Spinal cord (tissue), 10 donors: ENCODE measurements around the gene LPCAT1. TPM values are rescaled to one million over a fixed set of nuclear protein-coding genes. Genes with fewer than 3 reads are reported as not detected.
"Not testable (repeated sequence)": the region's sequence is repeated elsewhere in the genome, so short reads cannot be mapped to it uniquely, and the experiment has no call there.

Experiments used
- DNase-seq, 6 donors: peaks; one replicate each; pipeline versions ENCODE4 v3.0.0 to v3.0.0-alpha.2; 2013 to 2015; ENCODE audit warnings: low spot score in 6 of 6, low read depth in 4 of 6
- H3K27ac ChIP-seq: one replicate; pipeline ENCODE4 v1.5.1; 2013; ENCODE audit warnings: low read depth, low read length, control low read depth
- H3K27me3 ChIP-seq: one replicate; pipeline ENCODE4 v1.6.1; 2013; ENCODE audit warnings: low read length; ENCODE audit not compliant: control insufficient read depth, insufficient read depth
- H3K36me3 ChIP-seq: one replicate; pipeline ENCODE4 v1.6.1; 2013; ENCODE audit warnings: low read length; ENCODE audit not compliant: control insufficient read depth, insufficient read depth
- H3K4me1 ChIP-seq: one replicate; pipeline ENCODE4 v1.6.1; 2013; ENCODE audit warnings: low read length; ENCODE audit not compliant: control insufficient read depth, insufficient read depth
- H3K4me3 ChIP-seq: one replicate; pipeline ENCODE4 v1.5.1; 2013; ENCODE audit warnings: low read depth, low read length, control low read depth
- H3K9me3 ChIP-seq: one replicate; pipeline ENCODE4 v1.6.1; 2013; ENCODE audit warnings: low read length; ENCODE audit not compliant: control insufficient read depth, insufficient read depth
- WGBS: methylation state at CpG from one replicate; pipeline ENCODE4 v1.1.5; 2013; ENCODE audit warnings: missing lambda C conversion rate; ENCODE audit not compliant: insufficient coverage; 5-methylcytosine and 5-hydroxymethylcytosine counted together
- polyA plus RNA-seq, 2 donors: library from polyadenylated mRNA; unstranded; fragments of 120-200 nt; gene quantifications; one replicate each; pipeline ENCODE4 v1.2.1, GENCODE V29; 2013; ENCODE audit not compliant: insufficient read length in 2 of 2
- total RNA-seq, 2 donors: library from RNA; depleted of rRNA in 1 of 2; stranded (reverse); fragments of 120-200 nt in 1 of 2; fragments of >200 nt in 1 of 2; gene quantifications; one replicate each; pipeline versions ENCODE4 v1.2.3 to v1.2.4, GENCODE V29; 2013 to 2014
- donor health status: healthy.

The LPCAT1 gene
- total and polyA plus RNA-seq, 4 donors = 54.3 to 144 (median 112) TPM

DNA sequence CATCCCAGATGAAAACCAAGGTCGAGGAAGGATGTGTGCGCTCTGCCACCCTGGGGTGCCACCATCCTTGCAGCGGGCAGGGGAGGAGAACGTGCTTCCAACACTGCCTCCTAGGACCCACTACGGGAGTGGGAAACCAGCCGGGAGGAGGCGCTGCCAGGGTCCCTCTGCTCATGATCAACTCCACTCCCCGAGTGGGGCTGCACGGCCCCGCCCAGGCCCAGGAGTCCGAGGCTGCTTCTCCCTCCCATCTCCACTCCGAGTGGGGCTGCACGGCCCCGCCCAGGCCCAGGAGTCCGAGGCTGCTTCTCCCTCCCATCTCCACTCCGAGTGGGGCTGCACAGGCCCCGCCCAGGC, 48.2 kb downstream of the LPCAT1 start:
- H3K36me3 ChIP-seq = peaks cover 90% of the 10 kb centered on the region
- H3K9me3 ChIP-seq, DNase-seq, H3K4me1 ChIP-seq, H3K27ac ChIP-seq, H3K4me3 ChIP-seq, H3K27me3 ChIP-seq: not testable (repeated sequence)
- 98% methylated on average over 10 of the region's 17 CpGs for WGBS

DNA sequence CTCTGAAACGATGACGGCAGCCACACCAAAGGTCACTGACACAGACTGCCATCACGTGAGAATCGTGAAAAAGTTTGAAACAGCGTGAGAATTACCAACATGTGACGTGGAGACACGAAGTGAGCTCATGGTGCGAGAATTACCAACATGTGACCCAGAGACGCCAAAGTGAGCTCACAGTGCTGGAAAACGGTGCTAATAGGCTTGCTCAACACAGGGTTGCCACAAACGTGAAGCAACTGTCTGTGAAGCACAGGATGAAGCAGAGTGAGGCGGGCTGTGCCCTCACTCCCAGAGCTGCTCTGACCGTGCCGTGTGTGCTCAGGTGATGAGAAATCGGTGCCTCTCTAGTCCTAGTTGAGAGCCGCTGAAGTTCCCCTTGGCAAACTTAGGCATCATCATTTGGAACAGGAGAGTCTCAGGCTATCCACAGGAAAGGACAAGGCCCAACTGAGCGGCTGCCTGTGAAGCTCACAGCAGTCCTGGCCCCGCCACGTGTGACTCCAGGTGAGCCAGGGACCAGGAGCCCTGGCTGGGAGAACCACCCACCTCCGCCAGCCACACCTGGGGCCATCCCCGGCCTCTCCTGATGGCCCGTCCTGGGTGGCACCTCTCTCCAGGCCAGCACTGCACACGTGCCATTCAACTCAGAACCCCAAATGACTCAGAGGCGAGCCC, 48.8 kb downstream of the LPCAT1 start:
- Histone ChIP-seq H3K4me1 (peaks cover 5% of the 10 kb centered on the region), H3K27ac (no peak overlapping the region), H3K4me3 (no peak overlapping the region), H3K9me3 (no peaks in the 10 kb centered on the region), H3K36me3 (peaks cover 90% of the 10 kb centered on the region), H3K27me3 (no peaks in the 10 kb centered on the region)
- 95% methylated on average over 24 of the region's 24 CpGs for WGBS
- no peak for DNase-seq

DNA sequence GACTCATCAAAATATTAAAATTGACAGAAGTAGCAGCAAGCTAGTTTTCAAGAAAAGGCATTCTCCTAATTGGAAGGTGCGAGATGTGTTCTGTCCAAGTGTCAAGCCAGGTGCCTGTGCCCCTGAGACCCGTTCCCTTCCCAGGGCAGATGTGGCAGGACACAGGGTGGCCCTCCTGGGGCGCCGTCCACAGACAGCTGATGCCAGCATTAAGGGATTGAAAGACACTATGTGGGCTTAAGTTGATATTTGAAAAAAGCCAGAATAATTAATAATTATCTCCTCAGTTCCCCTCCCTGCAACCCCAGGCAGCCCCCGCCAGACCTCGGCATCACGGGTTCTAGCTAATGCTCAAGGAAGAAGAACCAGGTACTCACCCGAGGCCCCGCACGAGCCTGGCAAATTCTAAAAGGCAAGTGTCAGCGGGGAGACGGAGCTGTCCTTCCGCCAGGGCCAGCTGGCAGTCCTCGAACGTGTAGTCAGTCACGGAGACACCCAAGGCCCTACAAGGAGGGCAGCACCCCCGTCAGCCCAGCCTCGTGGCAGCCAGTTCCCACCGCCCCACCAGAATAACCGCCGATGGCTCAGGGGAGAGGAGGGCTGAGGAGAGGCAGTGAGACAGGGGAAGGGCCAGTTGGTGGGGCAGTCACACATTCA, 49.4 kb downstream of the LPCAT1 start:
- Histone ChIP-seq H3K27me3 (no peaks in the 10 kb centered on the region), H3K9me3 (no peaks in the 10 kb centered on the region), H3K4me3 (no peak overlapping the region), H3K4me1 (no peaks in the 10 kb centered on the region), H3K27ac (no peak overlapping the region), H3K36me3 (peaks cover 91% of the 10 kb centered on the region)
- WGBS = 89% methylated on average over 19 of the region's 21 CpGs
- DNase-seq = no peak

DNA sequence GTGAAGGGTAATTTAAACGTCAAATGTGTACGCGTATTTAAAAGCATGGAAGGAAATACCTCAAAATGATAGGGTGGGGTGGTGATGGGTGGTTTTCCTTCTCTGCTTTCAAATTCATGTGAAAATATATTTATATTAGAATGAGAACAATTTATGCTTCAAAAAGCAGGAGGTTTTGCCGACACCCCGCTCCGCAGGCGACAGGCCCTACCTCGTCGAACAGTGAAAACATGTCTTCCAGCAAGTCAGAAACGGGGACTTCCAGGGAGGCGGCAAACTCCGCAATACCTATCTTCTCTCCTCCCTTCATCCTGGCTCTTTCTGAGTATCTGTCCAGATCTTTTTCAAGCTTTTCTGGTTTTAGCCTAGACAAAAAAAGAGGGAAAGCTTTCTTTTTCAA, 50.0 kb downstream of the LPCAT1 start:
- no peak for DNase-seq
- H3K4me1 ChIP-seq = no peaks in the 10 kb centered on the region
- peaks cover 91% of the 10 kb centered on the region for H3K36me3 ChIP-seq
- WGBS = 93% methylated on average over 9 of the region's 12 CpGs
- no peak overlapping the region for H3K4me3 ChIP-seq
- no peaks in the 10 kb centered on the region for H3K27me3 ChIP-seq
- H3K27ac ChIP-seq = no peak overlapping the region
- no peaks in the 10 kb centered on the region for H3K9me3 ChIP-seq

DNA sequence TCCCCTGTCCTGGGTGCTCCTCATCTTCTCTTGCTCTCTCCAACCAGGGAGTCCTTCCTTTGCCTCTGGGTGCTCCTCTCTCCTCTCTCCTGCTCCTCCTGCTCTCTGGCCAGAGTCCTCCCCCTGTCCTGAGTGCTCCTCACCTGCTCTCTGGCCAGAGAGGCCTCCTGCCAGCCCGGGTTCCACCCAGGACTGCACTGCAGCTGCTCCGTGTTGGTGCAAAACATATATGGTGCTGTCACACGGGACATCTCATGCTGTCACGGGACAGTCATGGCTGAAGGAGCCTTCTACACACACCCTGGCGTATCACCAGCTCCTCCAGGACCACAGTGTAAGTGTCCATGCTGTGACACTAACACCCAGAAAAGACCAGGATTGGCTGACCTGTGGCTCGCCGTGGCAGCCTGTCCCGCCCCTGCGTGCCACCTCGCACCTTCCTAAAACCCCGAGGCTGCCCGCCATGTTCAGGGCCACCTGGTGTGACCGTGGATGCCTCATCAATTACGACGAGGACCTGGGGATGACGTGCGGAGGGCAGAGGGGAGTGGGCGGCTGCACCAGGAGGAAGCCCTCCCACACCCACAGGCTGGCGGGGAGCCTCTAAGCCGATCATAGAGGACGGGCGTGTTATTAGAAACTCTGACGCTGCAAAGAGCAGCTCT, 50.7 kb downstream of the LPCAT1 start:
- no peak overlapping the region for H3K4me3 ChIP-seq
- H3K4me1 ChIP-seq = no peaks in the 10 kb centered on the region
- H3K27ac ChIP-seq = no peak overlapping the region
- no peaks in the 10 kb centered on the region for H3K27me3 ChIP-seq
- WGBS = 95% methylated on average over 13 of the region's 23 CpGs
- DNase-seq = no peak
- H3K36me3 ChIP-seq = peaks cover 92% of the 10 kb centered on the region
- H3K9me3 ChIP-seq = no peaks in the 10 kb centered on the region

DNA sequence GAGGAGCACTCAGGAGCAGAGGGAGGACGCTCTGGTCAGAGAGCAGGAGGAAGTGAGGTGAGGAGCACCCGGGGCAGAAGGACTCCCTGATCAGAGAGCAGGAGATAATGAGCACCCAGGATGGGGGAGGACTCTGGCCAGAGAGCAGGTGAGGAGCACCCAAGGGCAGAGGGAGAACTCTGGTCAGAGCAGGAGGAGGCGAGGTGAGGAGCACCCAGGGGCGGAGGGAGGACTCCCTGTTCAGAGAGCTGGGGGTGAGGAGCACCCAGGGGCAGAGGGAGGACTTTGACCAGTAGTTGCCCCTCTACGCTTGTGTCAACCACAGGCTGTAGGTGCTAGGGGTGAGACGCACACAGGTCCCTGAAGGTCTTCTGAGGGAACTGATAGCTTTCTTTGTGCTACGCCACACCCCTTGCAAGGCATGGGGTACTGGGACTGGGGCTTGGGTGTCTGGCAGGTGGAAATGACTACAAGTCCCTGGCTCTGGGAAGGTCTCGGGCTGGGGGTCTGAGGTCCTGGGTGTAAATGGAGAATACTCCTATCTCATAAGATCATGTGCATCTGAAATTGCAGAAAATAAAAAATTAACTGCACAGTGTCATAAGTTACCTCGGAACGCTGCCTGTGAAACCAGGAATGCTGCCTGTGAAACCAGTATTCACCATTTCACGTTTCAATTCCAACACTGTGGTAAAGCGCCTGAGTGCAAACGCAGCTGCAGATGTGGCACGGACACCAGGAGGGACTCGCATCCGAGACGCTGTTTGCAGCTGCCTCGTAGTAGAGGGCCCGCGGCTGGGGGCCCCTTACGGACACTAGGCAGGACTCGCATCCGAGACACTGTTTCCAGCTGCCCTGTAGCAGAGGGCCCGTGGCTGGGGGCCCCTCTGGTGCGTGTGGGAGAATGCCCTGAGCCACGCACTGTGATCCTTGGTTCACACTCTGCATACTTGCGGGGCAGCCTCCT, 51.5 kb downstream of the LPCAT1 start:
- Histone ChIP-seq H3K4me1 (no peaks in the 10 kb centered on the region), H3K36me3 (peaks cover 99% of the 10 kb centered on the region), H3K9me3 (no peaks in the 10 kb centered on the region), H3K4me3 (no peak overlapping the region), H3K27ac (no peak overlapping the region), H3K27me3 (no peaks in the 10 kb centered on the region)
- no peak for DNase-seq
- 94% methylated on average over 25 of the region's 27 CpGs for WGBS

DNA sequence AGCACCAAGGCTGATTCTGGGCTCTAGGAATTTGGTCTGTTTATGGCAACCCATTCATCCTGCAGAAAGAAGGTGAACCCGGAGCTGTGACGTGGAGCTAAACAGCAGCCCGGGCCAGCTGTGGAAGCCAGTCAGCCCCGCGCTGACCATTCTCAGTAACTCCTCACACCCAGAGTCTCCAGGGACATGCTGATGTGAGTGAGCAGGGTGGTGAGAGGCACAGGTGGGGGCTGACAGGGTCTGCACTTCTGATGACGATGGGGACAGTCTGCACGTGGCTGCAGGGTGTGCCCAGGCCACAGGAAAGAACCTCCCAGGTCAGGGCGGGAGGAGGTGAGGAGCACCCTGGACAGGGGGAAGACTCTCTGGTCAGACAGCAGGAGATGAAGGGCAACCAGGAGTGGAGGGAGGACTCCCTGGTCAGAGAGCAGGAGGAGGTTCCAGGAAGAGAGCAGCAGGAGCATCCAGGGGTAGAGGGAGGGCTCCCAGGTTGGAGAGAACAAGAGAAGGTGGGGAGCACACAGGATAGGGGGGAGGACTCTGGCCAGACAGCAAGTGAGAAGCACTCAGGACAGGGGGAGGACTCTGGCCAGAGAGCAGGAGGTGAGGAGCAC, 52.4 kb downstream of the LPCAT1 start:
- Histone ChIP-seq H3K4me1 (no peaks in the 10 kb centered on the region), H3K36me3 (peaks cover 99% of the 10 kb centered on the region), H3K4me3 (no peak overlapping the region), H3K27me3 (no peaks in the 10 kb centered on the region), H3K27ac (no peak overlapping the region), H3K9me3 (no peaks in the 10 kb centered on the region)
- 94% methylated on average over 3 of the region's 8 CpGs for WGBS
- DNase-seq = no peak

DNA sequence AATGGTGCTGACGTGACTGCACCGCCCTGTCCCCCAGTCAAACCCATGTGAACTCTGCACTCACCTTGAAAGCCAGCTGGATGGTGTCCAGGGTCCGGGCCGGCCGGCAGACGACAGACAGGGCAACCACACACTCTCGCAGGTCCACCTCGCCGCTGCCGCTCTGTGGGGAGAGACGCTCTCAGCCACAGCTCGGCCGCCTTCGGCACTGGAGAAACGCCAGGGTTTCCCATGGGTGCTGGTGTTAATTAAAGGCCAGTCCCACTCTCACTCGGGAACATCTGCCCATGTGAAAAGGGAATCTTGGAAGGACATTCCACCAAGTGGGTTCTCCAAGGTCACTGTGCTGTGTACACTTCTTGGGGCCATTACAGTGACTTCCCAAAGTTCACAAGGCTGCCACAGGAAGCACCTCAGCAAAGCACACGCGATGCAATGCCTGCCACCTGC, 53.0 kb downstream of the LPCAT1 start:
- Histone ChIP-seq H3K4me1 (no peaks in the 10 kb centered on the region), H3K27ac (no peak overlapping the region), H3K27me3 (no peaks in the 10 kb centered on the region), H3K9me3 (no peaks in the 10 kb centered on the region), H3K4me3 (no peak overlapping the region), H3K36me3 (peaks cover 99% of the 10 kb centered on the region)
- DNase-seq = no peak
- WGBS = 60% methylated on average over 2 of the region's 18 CpGs
